Ramos (cell line): Measurements from ENCODE around the gene PLEKHM1.
"Not testable (repeated sequence)": the region's sequence is repeated elsewhere in the genome, so short reads cannot be mapped to it uniquely, and the experiment has no call there.

Experiments used
- in situ Hi-C: fragments of 300-500 bp; cut with MboI; formaldehyde crosslinking; loops from one replicate; pipeline ENCODE4 v1.14.3; 2022; ENCODE audit warnings: low sequenced_read_pairs; ENCODE audit not compliant: unreplicated experiment

PLEKHM1 gene

GRCh38 chr17:45490615-45491433 is at the start of gene PLEKHM1:
Gene PLEKHM1, minus strand, starts transcription at chr17:45490721. Its CDS starts 8,237 bp downstream, at chr17:45482484.
- in situ Hi-C loops = not testable (repeated sequence)

DNA sequence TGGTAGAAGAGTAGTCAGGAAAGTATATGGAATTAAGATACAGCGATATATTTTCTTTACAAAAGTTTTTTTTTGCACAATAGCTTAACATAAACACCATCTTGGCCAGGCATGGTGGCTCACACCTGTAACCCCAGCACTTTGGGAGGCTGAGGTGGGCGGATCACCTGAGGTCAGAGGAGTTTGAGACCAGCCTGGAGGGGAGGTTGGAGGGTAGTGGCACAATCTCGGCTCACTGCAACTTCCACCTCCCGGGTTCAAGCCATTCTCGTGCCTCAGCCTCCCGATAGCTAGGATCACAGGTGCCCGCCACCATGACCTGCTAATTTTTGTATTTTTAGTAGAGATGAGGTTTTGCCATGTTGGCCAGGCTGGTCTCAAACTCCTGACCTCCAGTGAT is 47.6 kb upstream of the PLEKHM1 start:
- in situ Hi-C loops = not testable (repeated sequence)

GRCh38 chr17:45506072-45506471 is 15.6 kb upstream of the PLEKHM1 start:
- in situ Hi-C loops = not testable (repeated sequence)

GRCh38 chr17:45505183-45505582 is 14.7 kb upstream of the PLEKHM1 start:
- in situ Hi-C loops = not testable (repeated sequence)

GRCh38 chr17:45501092-45501707 is 10.7 kb upstream of the PLEKHM1 start:
- in situ Hi-C loops = not testable (repeated sequence)

GRCh38 chr17:45500478-45500877 is 10.0 kb upstream of the PLEKHM1 start:
- in situ Hi-C loops = not testable (repeated sequence)

GRCh38 chr17:45499208-45499607 is 8.7 kb upstream of the PLEKHM1 start:
- in situ Hi-C loops = not testable (repeated sequence)

- in situ Hi-C loops = not testable (repeated sequence)
These were observed 7.9 kb upstream of the PLEKHM1 start for GRCh38 chr17:45498377-45498776.

DNA sequence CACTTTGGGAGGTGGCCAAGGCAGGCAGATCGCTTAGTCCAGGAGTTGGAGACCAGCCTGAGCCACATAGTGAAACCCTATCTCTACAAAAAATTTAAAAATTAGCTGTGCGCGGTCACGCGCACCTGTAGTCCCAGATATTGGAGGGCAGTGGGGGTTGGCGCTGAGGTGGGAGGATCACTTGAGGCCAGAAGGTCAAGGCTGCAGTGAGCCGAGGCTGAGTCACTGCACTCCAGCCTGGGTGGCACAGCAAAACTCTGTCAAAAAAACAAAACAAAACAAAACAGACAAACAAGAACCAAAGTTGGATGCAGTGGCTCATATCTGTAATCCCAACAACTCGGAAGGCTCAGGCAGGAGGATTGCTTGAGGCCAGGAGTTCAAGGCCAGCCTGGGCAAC is 6.9 kb upstream of the PLEKHM1 start:
- in situ Hi-C loops = not testable (repeated sequence)

- in situ Hi-C loops = not testable (repeated sequence)
These were observed 6.0 kb upstream of the PLEKHM1 start for GRCh38 chr17:45496507-45496906.

- in situ Hi-C loops = not testable (repeated sequence)
These were observed 4.0 kb upstream of the PLEKHM1 start for GRCh38 chr17:45494556-45494955.

DNA sequence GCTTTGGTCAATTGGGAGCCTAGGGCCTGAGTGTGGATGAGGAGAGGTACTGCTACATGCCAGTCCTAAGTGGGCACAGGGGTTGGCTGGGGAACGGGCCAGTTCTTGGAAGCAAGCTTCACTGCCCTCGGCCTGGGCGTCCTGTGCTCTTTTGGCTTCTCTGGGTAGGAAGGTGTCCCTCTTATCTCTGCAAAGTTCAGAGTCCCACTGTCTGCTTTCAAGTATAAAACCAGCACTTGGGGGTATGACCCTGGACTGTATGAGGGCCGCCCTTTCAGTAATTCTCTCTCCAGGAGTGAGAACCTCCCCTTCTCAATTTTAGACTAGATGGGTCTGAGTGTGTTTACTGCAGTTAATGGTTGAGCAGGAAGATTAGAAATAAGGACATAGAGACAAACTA is 1.6 kb upstream of the PLEKHM1 start:
- in situ Hi-C loops = not testable (repeated sequence)

GRCh38 chr17:45490198-45490597 is 323 bp downstream of the PLEKHM1 start:
- in situ Hi-C loops = not testable (repeated sequence)

DNA sequence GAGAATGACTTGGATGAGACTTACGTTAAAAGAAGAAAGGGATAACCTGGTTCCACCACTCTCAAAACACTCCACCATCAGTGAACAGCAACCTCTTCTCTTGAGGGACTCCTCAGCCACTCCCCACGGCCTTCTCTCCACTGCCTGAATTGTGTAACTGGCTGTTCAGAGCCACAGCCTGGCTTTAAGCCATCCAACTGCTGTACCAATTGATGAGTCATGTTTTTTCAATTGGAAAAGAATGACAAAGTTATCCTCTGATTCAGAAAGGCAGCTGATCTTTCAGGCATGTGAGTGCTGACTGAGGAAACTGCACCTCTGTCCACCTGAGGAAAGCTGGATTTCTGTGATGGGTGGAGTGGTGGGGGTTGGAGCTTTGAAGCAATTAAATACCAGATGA is 2.8 kb downstream of the PLEKHM1 start:
- in situ Hi-C loops = not testable (repeated sequence)

- in situ Hi-C loops = not testable (repeated sequence)
These were observed 6.8 kb downstream of the PLEKHM1 start for GRCh38 chr17:45483591-45484216.

GRCh38 chr17:45483177-45483576 is 7.3 kb downstream of the PLEKHM1 start:
- in situ Hi-C loops = not testable (repeated sequence)

DNA sequence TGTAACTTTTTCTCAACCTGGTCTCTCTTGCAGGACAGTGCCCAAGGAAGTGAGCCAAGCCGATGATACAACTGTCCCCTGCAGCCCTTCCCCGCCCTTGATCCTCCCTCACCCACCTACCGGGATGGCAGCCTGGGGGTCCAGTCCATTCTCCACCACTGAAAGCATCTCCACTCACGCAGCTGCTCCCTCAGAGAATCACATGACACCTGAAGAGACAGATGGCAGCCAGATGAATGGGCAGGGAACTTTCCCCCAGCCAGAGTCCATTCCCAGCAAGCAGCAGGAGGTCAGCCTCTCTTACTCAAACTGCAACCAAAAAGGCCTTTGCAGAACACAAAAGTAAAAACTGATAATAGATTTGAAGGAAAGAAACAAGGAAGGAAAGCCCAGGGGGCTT is 8.2 kb downstream of the PLEKHM1 start:
- in situ Hi-C loops = not testable (repeated sequence)

GRCh38 chr17:45475436-45475835 is 15.1 kb downstream of the PLEKHM1 start:
- in situ Hi-C loops = not testable (repeated sequence)

DNA sequence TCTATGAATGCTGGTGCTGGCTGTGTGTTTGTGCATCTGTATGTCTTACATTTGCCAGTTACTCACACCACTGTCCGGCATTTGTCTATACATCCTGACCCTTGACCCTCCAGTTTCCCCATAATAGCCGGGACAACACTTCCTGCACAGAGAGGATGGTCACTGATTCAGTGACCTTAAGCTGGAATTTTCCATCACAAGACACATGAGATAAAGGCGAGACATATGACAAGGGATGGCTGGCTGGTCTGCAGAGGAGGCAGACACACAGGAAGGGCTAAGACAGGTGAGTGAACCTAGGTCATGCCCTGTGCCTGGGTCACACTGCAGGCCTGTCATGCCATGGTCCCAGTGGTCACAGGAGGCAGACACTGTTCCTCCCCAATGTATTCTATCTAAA is 18.3 kb downstream of the PLEKHM1 start:
- in situ Hi-C loops = not testable (repeated sequence)

GRCh38 chr17:45469204-45469563 is 21.3 kb downstream of the PLEKHM1 start:
- in situ Hi-C loops = not testable (repeated sequence)
